Measurements from ENCODE around the gene LGALS9.
"Not testable (repeated sequence)": the region's sequence is repeated elsewhere in the genome, so short reads cannot be mapped to it uniquely, and the experiment has no call there.

The LGALS9 gene

DNA sequence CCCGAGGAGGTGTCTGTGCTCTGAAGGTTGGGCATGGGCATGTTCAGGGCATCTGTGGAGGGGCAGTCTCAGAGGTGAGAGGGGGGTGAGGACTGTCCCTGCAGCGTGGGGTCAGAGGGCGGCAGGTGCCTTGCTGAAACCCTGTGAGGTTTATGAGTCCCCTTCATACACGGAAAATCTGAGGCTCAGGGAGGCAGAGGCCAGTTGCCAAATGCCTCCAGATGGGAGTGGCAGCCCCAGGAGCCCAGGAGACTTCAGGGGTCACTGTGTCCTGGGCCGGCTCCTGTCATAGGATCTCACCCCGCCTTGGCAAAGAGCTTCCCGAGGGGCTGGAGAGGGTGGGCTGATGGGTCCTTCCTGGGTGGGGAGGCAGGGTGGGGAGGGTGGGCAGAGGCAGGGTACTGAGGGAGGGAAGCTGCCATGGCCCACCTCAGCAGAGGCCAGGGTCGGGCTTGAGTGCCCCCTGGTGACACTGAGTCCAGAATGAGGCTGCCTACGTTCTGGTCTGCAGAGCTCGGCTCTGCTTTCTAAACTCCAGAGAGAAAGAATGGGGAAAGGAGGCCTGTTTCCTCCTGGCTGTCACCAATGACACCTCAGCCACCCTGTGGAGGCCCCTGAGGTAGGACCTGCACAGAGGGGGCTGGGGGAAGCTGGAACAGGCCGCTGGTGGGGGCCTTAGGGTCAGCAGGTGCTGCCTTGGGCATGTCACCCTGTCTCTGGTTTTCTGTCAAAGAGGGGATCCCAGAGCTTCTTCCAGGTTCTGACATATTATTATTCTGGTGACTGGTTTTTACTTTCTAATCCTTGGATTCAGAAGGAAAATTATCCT is 1.1 kb downstream of the LGALS9 start:
- no peak for DNase-seq

DNA sequence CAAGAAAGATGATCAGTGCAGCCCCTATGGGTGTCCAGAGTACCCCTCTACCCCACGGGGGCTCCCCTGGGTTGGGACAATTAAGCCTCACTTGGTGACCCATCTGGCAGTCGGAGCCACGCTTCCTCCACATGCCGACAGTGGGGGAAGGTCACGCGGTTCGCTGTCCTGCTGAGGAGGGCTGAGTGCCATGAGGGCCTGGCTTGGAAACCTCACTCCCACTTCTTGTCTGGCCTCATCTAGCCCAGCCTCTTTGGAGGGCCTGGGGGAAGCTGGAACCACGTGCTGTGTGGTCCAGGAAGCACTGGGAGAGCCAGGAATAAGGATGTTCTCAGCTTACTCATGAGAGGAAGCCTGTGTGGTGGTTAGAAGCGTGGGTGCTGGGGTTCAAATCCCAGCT is 1.8 kb downstream of the LGALS9 start:
- not testable (repeated sequence) for DNase-seq

DNA sequence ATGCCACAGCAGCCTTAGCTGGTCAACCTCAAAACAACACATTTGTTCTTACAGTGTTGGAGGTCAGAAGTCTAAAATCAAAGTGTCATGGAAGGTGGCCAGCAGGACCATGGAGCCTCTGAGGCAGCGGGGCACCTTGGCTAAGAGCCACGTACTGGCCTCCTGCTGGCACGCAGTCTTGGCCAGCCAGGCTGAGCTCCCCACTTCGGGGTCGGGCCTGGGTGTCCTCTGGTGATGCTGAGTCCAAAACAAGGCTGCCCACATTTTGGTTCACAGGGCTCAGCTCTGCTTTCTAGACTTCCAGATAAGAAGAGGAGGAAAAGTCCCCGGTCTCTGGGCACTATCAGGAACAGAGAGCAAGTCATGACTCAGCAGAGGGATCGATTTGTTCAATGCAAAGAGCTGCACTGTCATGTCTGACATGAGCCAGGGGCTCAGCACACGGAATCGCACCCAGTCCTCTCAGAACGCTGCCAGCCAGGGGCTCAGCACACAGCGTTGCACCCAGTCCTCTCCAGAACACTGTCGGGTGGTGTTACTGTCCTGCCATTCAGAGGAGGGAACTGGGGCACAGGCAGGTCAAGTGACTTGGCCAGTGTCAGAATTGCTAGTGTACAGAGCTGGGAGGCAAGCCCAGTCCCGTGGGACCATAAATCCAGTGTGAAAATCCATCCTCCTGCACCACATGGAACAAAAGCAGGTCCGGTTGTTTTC is 2.5 kb downstream of the LGALS9 start:
- no peak for DNase-seq

DNA sequence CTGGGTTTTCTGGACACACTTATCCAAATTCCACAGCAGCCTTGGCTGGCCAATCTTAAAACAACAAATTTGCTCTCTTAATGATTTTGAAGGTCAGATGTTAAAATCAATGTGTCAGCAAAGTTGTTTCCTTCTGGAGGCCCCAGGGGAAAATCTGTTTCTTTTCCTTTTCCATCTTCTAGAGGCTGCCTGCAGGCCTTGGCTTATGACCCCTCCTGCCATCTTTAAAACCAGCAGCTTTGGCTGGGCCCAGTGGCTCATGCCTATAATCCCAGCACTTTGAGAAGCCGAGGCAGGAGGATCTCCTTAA is 3.0 kb downstream of the LGALS9 start:
- no peak for DNase-seq

DNA sequence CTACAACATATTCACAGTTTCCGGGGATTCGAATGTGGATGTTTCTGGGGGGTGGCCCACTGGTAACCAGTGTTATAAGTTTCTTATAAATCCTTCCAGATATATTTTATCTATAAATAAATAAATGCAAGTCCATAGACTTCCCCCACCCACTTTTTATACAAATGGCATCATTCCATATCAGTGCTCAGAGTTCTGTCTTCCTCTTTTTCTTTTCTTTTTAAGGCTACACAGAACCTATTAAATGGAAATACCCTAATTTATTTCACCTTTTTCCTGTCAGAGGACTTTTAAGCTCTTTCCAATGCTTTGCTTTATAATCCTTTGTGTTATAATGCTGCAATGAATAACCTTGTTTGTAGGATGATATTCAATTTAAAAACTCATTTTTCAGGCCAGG is 3.8 kb downstream of the LGALS9 start:
- no peak for DNase-seq

DNA sequence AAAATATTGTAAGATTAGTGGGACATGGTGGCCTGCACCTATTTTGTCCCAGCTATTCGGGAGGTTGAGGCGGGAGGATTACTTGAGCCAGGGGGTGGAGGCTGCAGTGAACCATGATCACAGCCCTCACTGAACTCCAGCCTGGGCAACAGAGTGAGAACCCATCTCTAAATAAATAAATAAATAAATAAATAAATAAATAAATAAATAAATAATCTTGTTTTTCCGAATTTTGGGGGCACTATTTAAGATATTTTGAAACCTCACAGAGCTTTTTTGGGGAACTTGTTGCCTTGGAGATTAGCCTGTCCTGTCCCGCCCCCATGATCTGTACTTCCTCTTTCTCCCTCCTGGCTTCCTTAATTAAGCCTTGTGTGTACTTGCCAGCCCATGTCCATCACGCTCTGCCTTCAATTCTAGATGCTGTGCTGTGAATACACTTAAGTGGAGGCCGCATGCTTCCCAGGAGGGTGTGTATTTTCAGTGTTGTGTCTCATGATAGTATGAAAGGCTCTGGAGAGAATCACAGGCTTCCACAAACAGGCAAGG is 4.4 kb downstream of the LGALS9 start:
- DNase-seq: no peak

DNA sequence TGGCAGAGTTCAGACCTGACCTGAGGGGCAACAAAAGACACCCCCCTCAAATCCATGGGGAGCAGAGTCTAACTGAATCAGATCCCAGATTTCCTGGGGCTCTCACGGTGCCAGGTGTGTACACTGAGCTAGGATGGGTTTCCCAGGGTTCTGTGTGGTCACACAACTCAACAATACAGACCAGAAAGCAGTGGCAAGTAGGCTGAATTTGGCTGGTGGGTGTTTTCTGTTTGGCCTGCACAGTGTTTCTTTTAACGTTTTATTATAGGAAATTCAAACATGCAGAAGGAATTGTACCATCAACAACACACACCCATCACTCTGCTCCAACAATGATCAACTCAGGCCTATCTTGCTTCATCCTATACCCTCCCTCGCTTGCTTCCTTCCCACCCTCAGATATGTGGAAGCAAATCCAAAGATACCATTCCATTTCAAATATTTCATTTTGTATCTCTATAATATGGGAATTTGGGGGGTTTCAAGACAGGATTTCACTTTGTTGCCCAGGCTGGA is 5.1 kb downstream of the LGALS9 start:
- not testable (repeated sequence) for DNase-seq

DNA sequence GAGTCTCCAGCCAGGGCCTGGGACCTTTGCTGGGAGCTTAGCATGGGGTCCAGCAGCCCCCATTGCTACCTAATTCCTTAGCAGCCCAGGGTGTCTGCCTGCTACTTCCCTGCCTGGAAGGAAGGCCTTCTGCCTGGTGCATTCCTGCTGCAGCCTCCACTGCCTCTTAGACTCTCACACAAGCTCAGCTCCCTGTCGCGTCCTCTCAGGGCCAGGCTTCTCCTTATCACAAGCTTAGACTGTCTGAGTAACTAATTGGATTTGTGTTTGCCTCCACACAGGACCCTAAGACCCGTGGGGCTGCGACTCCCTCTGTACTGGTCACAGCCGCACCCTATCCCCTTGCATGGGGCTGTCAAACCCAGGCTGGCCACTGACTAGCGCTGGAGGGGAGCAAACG is 6.8 kb downstream of the LGALS9 start:
- DNase-seq: not testable (repeated sequence)

DNA sequence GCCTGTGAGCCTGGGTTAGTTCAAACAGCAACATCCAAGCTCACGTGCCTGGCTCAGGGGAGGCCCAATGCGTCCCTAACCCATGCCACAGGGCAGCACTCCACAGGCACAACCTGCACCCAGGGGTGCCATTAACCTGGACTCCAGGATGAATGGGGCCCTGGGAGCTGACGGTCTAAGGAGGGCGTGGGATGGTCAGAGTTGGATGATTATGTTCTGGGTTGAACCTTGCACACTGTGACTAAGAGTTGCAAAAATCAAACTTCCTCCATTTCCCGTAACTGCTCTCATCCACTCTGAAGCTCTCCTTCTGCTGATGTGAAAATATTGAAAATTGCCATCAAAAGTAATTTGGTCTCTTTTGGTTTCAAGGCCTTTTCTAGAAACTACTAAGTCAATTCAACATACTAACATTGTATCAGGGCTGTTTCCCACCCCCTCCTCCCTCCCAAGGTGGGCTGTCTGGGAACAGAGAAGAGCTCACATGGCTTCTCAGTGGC is 7.5 kb downstream of the LGALS9 start:
- DNase-seq: not testable (repeated sequence)

DNA sequence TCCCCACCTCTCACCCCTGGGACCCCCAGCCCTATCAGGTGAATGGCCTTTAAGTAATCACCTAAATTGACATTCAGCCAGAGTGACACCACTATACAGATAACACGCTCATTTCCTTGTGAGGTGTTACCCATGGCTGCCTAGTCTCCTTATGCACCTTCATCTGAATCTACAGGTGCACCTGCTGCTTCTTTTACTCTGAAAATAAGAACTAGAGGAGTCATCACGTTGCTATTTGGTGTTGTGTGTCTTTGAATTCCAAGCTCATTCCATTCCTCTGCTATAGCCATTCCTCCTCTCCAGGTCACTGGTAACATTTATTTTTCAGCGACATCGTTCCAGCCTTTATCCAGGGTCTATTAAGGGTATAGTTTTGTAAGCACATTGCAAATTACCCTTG is 9.8 kb downstream of the LGALS9 start:
- no peak for DNase-seq

DNA sequence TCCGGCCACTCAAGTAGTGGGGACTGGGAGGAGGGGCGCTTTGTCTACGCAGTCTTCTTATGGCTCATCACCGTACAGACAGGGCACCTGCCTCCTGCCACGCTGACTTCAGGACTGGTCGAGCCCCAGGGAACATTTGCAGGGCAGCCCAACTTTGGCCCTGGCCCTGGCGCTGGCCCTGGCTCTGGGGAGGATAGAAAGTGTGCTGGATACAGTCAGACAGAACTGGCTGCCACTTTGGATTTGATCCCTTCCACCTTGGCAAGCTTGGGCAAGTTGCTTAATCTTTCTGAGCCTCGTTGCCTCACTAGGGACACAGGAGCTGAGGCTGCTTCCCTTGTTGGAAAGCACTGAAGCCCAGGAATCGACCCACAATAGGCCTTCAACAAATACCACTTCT is 13.6 kb downstream of the LGALS9 start:
- no peak for DNase-seq

DNA sequence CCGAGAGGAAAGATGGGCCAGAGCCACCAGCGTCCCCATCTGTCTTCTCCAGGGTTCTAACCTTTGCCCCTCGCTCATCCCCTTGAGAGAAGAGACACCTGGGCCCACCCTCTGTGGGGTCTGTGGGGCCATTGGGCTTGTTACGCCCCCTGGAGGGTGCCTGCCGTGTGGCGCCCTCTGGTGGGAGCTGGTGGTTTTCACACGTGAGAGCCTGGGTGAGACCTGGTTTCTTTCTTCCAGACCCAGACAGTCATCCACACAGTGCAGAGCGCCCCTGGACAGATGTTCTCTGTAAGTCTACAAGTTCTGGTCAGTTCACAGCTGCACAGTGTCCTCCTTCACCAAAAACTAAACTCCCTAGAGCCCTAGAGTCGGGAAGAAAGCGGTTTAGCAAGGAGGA is 14.6 kb downstream of the LGALS9 start:
- DNase-seq: not testable (repeated sequence)

DNA sequence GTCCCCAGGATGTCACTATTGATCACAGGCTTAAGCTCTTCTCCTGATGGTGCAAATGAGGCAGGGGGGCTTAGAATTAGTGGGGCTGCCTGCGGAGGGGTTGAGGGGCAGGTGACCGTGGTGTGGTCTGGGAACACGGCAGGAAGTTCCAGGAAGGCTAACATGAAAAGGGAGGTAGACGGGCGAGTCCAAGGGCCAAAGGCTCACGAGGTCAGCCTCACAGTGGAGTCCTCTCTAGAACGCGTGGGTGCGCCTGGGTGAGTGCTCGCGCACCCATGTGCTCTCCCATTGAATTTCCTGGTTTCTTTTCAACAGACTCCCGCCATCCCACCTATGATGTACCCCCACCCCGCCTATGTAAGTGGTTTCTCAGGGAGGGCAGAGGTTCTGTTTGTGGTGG is 15.2 kb downstream of the LGALS9 start:
- DNase-seq: no peak

DNA sequence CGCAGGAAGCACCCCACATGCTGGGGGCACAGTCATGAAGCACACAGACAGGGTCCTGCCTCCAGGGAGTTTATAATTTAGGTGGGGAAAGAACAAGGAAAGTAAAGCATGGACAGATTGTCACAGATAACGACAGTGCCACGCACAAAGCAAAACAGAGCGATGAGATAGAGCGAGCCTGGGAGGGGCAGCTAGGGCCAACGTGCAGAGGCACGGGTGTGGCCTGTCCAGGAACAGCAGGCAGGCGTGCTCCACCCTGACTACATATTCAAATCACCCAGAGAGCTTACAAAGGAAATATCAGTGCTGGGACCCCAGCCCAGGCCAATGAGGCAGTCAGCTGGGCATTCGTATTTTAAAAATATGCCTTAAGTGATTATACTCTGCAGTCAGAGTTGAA is 16.8 kb downstream of the LGALS9 start:
- no peak for DNase-seq

DNA sequence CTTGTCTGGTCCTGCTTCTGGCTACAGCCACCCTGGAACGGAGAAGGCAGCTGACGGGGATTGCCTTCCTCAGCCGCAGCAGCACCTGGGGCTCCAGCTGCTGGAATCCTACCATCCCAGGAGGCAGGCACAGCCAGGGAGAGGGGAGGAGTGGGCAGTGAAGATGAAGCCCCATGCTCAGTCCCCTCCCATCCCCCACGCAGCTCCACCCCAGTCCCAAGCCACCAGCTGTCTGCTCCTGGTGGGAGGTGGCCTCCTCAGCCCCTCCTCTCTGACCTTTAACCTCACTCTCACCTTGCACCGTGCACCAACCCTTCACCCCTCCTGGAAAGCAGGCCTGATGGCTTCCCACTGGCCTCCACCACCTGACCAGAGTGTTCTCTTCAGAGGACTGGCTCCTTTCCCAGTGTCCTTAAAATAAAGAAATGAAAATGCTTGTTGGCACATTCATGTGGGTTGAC is 18.2 kb downstream of the LGALS9 start:
- DNase-seq: not testable (repeated sequence)

DNA sequence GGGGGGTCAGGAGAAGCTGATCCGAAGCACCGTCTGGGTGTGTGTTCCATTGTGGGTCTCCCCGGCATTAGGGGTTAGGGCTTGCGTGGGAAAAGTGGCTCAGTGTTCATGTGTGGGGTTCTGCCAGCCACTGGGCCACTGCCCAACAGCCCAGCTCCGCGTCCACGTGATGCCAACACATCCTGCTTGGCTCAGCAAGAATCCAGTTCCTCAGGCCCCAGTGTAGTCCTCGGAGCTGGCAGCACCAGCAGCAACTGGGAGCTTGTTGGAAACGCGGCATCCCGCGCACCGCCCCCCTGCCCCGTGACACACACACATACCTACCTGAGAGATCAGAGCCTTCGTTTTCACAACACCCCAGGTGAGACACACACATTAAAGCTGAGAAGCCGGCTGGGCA is 18.9 kb downstream of the LGALS9 start:
- DNase-seq: no peak

DNA sequence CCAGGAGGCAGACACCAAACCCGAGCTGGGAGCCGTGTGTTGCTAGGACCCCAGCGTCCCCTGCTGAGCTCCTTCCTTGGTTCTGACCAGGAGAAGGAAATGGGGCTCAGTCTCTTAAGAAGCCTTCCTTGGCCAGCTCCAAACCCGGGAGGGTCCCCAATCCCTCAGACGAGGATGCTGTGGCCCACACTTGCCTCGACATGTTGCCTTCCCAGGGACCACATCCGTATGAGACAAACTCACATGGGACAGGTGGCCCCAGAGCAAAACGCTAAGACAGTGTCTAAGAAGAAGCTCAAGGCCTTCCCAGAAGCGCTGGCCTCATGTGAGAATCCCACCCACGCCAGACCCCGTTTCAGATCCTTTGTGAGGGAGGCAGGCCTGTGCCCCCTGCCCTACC is 19.8 kb downstream of the LGALS9 start:
- DNase-seq: no peak

DNA sequence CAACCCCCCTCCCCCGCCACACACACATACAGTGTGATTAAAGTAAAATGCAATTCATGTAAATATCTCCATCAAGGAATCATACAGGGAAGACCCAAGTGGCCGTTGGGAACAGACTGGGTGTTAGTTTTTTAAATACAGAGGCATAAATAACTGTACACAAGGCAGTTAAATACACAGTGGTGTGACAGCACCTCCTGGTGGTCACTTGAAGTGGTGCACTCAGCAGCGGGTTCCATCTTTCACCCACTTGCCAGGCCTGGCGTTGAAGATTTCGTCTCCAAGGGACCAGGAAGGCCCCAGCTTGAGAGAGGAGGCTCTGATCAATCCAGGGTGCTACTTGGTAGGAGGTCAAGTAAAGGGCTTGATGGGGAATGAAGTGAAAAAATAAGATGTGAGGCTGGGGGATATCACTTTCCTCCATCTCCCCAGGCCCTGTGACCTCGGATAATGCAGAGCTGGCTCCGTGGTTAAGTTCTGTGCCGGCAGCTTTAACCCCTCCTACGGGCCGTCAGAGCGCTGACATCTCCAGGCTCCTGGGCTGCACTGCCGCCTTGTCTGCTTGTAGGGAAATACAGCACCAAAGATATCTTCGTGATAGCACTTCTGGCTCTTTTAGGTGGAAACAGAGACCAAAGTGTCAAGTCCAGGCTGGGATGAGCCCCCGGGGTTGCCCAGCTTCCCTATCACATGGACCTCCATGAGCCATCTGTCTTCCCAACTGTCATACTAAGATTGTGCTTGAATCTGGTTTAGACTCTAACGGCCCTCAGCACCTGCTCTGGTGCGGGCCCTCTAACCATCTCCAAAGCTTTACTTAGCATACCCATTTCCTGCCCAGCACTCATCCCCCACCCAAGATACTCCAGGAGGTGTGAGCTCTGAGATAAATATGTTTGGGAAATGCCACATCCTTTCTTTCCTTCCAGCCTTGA is 20.7 kb downstream of the LGALS9 start:
- DNase-seq: peak; percentile 30

DNA sequence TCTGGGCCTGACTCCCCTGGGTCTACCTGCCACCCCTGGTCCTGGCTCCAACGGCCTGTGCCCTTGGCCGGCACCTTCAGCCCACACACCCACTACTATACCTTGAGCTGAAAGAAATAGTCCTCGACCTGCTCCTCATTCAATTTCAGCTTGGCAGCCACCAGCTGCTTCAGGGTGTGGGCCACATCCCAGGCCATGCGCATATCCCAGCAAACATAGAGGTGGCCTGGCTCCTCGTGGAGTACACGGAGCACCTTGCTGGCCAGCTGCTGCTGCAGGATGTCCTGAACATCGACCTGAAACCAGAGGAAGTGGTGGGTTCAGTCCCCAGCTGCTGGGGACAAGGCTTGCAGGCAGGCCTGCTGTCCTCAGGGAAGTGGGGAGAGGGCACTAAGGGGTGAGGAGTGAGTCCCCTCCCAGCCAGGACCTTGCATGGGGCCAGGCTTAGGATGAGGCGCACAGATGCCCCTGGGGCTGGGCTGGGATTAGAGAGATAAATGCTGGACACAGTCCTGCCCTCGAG is 22.5 kb downstream of the LGALS9 start:
- DNase-seq: not testable (repeated sequence)

DNA sequence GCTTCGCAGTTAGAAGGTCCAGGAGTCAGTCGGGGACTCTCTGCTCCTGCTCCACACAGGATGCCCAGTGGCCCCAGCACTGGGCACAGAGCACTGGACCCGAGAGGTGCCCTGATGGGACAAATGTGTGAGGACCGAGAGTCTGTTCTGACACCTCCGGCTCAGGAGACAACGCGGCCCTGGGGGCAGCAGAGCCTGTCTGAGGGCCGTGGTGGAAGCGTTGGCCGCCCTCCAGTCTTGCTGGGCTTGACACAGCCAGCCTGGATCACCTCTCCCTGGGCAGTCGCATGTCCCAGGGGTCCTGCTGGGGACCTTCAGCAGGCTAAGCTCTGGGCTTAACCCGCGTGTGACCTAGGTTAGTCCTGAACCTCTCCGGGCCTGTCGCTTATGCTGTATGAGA is 23.1 kb downstream of the LGALS9 start:
- DNase-seq: no peak

DNA sequence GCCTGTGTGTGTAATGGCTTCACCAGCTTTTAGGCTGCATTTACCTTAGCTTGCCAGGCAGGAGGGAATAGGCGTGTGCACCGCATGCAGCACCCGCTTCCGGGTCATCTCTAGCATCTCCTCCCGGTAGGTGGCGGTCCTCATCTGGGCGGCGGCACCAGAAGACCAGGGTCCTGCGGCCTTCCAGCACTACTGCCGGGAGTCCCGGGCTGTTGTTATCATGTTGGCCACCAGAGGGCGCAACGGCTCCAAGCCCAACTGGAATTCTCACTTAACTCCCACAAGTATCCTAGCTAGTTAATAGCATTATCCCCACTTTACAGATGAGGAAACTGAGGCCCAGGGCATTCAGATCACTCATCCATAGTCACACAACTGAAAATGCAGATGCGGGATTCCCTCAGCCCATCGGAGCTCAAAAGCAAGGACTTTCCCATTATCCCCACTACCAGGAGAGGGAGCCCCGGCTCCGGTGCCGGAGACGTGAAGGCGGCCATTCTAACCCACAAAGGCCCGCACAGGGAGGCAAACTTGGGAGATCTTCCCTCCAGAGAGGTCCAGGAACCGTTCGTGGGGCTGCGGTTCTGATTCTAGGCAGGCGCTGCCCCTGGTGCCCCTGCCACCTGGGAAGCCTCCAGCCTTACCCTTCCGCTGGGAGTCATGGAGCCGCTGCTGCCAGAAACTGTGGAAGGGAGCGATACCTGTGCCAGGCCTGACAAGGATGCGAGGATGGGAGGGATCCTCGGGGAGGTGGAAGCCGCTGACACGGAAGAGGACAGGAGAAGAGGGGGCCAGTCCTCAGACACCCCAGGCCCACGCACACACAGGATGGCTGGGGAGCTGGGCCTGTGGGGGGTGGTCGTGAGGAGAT is 23.9 kb downstream of the LGALS9 start:
- peak; percentile 72 for DNase-seq
